CD4-positive, alpha-beta T cell treated with Interferon alpha-2 for 1 hour (primary cell): ENCODE results near the gene CLIC3.

Source experiments
- DNase-seq, 2 donors: peaks; one replicate each; pipeline ENCODE4 v3.0.0-alpha.2; 2020 to 2022

Gene CLIC3

GRCh38 chr9:136962163-136962562, 34.2 kb downstream of the CLIC3 start:
- no peak for DNase-seq

GRCh38 chr9:136961279-136962065, 34.9 kb downstream of the CLIC3 start:
- DNase-seq: no peak

DNA sequence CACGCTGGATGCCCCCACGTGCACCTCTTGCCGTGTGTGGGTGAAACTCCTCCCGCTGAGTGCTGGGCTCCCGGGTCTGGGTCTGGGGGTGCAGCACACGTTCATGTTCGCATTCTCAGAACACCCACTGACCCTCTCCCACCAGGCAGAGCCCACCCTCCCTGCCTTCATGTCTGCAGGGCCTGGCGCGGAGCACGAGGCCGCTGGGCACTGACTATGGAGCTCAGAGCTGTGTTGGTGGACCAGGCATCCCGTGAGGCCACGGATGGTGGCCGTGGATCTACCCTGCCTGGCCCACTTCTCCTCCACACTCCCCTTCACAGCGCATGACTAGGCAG, 35.5 kb downstream of the CLIC3 start:
- no peak for DNase-seq

- DNase-seq: peak; percentile 49 to 55
Measured at GRCh38 chr9:136960212-136960937, 36.0 kb downstream of the CLIC3 start.

- DNase-seq: no peak
Measured at GRCh38 chr9:136958898-136959850, 37.2 kb downstream of the CLIC3 start.

DNA sequence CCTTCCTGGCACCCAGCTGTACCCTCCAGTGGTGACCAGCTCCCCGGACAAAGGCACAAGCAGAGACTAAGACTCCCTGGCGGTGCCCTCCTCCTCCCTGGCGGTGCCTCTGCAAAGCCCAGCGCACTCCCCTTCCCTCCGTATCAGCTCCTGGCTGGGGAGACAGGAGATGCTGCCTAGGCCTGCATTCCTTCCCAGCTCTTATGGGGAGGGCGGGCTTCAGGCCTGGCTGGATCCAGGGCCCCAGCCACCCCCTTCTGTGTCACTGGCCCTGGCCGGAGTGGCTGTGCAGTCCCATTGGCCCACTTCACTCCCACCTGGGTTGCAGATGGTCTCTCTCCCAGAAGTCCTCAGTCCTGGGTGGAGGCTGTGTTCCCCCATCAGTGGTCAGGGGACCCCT, 37.9 kb downstream of the CLIC3 start:
- DNase-seq: no peak

GRCh38 chr9:136957901-136958300, 38.5 kb downstream of the CLIC3 start:
- DNase-seq: no peak

DNA sequence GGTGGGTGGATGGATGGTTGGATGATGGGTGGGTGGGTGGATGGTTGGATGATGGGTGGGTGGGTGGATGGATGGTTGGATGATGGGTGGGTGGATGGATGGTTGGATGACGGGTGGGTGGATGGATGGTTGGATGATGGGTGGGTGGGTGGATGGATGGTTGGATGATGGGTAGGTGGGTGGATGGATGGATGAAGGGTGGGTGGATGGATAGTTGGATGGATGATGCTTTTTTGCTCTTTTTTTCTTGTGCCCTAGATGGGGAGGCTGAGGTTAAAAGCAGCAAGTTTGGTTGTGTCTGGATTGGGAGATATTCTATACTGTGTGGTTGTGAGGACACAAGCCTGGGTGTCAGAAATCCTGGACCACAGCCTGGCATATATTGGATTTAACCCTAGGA, 38.9 kb downstream of the CLIC3 start:
- DNase-seq: no peak

GRCh38 chr9:136956604-136957003, 39.8 kb downstream of the CLIC3 start:
- no peak for DNase-seq

- no peak for DNase-seq
Measured at GRCh38 chr9:136955943-136956335, 40.4 kb downstream of the CLIC3 start.

GRCh38 chr9:136955202-136955942, 41.0 kb downstream of the CLIC3 start:
- no peak for DNase-seq

- DNase-seq: no peak
Measured at GRCh38 chr9:136954270-136955083, 41.9 kb downstream of the CLIC3 start.

- no peak for DNase-seq
Measured at GRCh38 chr9:136953771-136954269, 42.5 kb downstream of the CLIC3 start.

GRCh38 chr9:136952876-136953770, 43.2 kb downstream of the CLIC3 start:
- DNase-seq: no peak

DNA sequence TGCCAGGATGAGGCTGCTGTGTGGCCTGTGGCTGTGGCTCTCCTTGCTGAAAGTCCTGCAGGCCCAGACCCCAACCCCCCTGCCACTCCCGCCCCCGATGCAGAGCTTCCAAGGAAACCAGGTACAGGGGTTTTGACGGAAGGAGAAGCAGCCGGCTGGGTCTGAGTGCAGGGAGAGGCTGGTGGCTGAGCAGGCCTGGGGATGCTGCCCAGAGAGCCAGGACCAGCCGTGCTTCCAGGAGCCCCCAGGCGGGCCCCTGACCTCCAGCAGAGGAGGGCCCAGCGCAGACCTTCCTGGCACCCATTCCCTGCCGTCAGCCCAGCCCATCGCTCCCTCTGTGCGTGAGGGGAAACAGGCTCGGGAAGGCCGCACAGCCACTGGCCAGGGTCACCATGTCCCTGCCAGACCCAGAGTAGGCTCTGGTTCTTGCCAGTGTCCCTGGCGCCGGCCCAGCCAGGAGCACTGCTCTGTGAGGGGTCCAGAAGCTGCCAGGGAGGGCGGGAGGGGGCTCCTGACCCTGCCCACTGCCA, 44.0 kb downstream of the CLIC3 start:
- DNase-seq: no peak

GRCh38 chr9:136951541-136952320, 44.6 kb downstream of the CLIC3 start, which contains the start of gene LCN12:
Gene LCN12 (plus strand): TSS chr9:136952273. CDS start chr9:136952328, 55 bp downstream.
- DNase-seq: no peak

DNA sequence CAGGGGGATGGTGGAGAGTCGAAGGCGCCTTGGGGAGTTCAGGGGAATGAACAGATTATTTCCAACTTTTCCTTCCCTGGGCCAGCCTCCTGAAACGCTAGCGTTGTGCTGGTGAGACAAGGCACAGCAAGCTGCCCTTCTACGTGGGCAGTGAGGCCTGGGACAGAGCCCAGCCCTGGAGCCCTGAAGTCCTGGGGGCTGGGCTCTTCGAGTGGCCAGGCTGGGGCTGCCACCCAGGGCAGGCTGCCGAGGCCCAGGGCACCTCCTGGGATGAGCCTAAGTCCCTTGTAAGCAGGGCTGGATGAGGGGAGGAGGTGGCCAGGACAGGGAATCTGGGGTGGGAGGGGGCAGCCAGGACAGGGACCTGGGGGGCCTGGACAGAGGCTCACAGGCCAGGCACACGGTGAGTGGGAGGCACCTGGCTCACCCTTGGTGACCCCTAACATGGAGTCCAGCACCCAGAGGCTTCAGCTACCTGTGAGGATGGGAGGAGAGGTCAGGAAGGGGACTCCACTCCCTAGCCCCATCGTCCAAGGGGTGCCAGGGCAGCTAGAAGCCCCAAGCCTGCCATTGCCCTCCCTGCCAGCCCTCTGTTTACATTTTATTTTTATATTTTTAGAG, 45.6 kb downstream of the CLIC3 start:
- no peak for DNase-seq

- DNase-seq: peak; percentile 95 to 97
Measured at GRCh38 chr9:136949817-136950655, 46.3 kb downstream of the CLIC3 start.
